ENCODE results near the gene SBF2.

The SBF2 gene

DNA sequence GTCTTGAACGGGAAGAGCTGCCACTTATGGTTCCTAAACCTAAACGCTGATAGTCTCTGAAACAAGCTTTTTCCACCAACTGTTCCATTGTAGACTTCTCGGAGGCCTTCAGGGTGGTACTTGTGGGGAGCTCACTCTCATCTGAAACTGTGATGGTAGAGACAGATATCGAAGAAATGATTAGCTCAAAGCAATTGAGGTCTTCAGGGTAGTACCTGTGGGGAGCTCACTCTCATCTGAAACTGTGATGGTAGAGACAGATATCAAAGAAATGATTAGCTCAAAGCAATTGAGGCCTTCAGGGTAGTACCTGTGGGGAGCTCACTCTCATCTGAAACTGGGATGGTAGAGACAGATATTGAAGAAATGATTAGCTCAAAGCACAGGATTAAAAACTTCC, 454.5 kb downstream of the SBF2 start:
- H3K36me3 ChIP-seq (ENCODE audit: low read length) = no peaks in the 10 kb centered on the region

DNA sequence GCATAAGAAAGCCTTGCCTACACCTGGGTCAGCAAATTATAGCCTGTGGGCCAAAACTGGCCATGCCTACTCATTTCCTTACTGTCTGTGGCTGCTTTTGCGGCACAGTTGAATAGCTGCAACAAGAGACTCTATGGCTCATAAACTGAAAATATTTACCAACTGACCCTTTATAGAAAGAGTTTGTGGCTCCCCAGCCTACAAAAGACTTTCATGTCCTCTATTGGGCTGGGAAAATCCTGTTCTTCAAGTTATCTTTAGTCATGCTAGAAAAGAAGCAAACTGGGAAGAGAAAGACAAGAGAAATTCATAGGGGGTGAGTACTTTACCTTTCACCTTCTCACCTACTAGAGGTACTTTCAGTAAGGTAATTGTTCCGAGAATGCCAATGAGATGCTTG, 455.1 kb downstream of the SBF2 start:
- no peaks in the 10 kb centered on the region for H3K9me3 ChIP-seq (ENCODE audit: insufficient read depth, low read length)
- no peaks in the 10 kb centered on the region for H3F3A ChIP-seq (ENCODE audit: insufficient read depth)
- H4K20me1 ChIP-seq (ENCODE audit: low read depth, low read length) = no peaks in the 10 kb centered on the region
- H3K4me3 ChIP-seq (ENCODE audit: insufficient read depth, low read length, poor library complexity, severe bottlenecking) = no peak overlapping the region
- no peak overlapping the region for H3K4me2 ChIP-seq (ENCODE audit: low read depth, low read length, poor library complexity, severe bottlenecking)
- no peaks in the 10 kb centered on the region for H3K36me3 ChIP-seq (ENCODE audit: low read length)
- H3K9ac ChIP-seq (ENCODE audit: low read length) = no peak overlapping the region
- H3K27ac ChIP-seq (ENCODE audit: low read depth, low read length) = no peak overlapping the region
- H3K79me2 ChIP-seq (ENCODE audit: insufficient read depth, low read length) = no peaks in the 10 kb centered on the region
- no peaks in the 10 kb centered on the region for H3K27me3 ChIP-seq (ENCODE audit: low read length)
- TF ChIP-seq EZH2phosphoT487 (conservative IDR thresholded peaks at IDR 0.05; ENCODE audit: low read length) = no peak
- TF ChIP-seq, protein P1, sequence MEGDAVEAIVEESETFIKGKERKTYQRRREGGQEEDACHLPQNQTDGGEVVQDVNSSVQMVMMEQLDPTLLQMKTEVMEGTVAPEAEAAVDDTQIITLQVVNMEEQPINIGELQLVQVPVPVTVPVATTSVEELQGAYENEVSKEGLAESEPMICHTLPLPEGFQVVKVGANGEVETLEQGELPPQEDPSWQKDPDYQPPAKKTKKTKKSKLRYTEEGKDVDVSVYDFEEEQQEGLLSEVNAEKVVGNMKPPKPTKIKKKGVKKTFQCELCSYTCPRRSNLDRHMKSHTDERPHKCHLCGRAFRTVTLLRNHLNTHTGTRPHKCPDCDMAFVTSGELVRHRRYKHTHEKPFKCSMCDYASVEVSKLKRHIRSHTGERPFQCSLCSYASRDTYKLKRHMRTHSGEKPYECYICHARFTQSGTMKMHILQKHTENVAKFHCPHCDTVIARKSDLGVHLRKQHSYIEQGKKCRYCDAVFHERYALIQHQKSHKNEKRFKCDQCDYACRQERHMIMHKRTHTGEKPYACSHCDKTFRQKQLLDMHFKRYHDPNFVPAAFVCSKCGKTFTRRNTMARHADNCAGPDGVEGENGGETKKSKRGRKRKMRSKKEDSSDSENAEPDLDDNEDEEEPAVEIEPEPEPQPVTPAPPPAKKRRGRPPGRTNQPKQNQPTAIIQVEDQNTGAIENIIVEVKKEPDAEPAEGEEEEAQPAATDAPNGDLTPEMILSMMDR (IDR thresholded peaks at IDR 0.05; ENCODE audit: insufficient read depth, low read length, poor library complexity, severe bottlenecking) = no peak
- H3K9me2 ChIP-seq (replicated peaks; ENCODE audit: insufficient read depth, low read length) = no peaks in the 10 kb centered on the region
- H2AFZ ChIP-seq (ENCODE audit: low read depth, low read length, severe bottlenecking) = no peak overlapping the region

More for the DNA sequence above, 454.5 kb downstream of the SBF2 start:
- Histone ChIP-seq H3K4me3 (ENCODE audit: insufficient read depth, low read length, poor library complexity, severe bottlenecking) (no peak overlapping the region), H3K9me2 (replicated peaks; ENCODE audit: insufficient read depth, low read length) (no peaks in the 10 kb centered on the region), H3K4me2 (ENCODE audit: low read depth, low read length, poor library complexity, severe bottlenecking) (no peak overlapping the region), H3K9ac (ENCODE audit: low read length) (no peak overlapping the region), H3K79me2 (ENCODE audit: insufficient read depth, low read length) (no peaks in the 10 kb centered on the region), H3K9me3 (ENCODE audit: insufficient read depth, low read length) (no peaks in the 10 kb centered on the region), H4K20me1 (ENCODE audit: low read depth, low read length) (no peaks in the 10 kb centered on the region), H3F3A (ENCODE audit: insufficient read depth) (no peaks in the 10 kb centered on the region), H2AFZ (ENCODE audit: low read depth, low read length, severe bottlenecking) (no peak overlapping the region), H3K27ac (ENCODE audit: low read depth, low read length) (no peak overlapping the region), H3K27me3 (ENCODE audit: low read length) (no peaks in the 10 kb centered on the region)
- TF ChIP-seq EZH2phosphoT487 (conservative IDR thresholded peaks at IDR 0.05; ENCODE audit: low read length) = no peak
- TF ChIP-seq, protein P1 (IDR thresholded peaks at IDR 0.05; ENCODE audit: insufficient read depth, low read length, poor library complexity, severe bottlenecking) = no peak

DNA sequence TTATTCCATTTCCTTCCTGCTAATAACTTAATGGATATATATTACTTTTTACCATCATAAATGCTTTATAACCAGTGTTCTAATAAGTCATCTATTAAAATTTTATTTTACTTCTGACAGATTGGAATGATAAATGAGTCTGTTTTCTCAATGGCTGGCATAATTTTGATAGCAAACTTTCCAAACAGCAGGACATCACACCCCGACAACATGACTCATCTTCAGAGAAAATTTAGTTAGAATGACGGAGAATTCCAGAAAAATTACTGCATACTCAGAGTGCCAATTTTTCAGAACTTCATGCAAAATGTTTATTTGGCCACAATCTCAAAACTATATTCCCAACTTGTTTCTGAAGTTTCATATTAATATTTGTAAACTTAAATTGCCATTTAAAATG, 455.8 kb downstream of the SBF2 start:
- H3K9ac ChIP-seq (ENCODE audit: low read length) = no peak overlapping the region
- no peaks in the 10 kb centered on the region for H3K9me3 ChIP-seq (ENCODE audit: insufficient read depth, low read length)
- no peak overlapping the region for H3K4me3 ChIP-seq (ENCODE audit: insufficient read depth, low read length, poor library complexity, severe bottlenecking)
- H3K36me3 ChIP-seq (ENCODE audit: low read length) = no peaks in the 10 kb centered on the region
- H3K27me3 ChIP-seq (ENCODE audit: low read length) = no peaks in the 10 kb centered on the region
- H3K4me2 ChIP-seq (ENCODE audit: low read depth, low read length, poor library complexity, severe bottlenecking) = no peak overlapping the region
- H3K79me2 ChIP-seq (ENCODE audit: insufficient read depth, low read length) = no peaks in the 10 kb centered on the region
- no peak overlapping the region for H3K27ac ChIP-seq (ENCODE audit: low read depth, low read length)
- TF ChIP-seq, protein P1 (IDR thresholded peaks at IDR 0.05; ENCODE audit: insufficient read depth, low read length, poor library complexity, severe bottlenecking) = no peak
- no peak for TF ChIP-seq EZH2phosphoT487 (conservative IDR thresholded peaks at IDR 0.05; ENCODE audit: low read length)
- no peaks in the 10 kb centered on the region for H3K9me2 ChIP-seq (replicated peaks; ENCODE audit: insufficient read depth, low read length)
- no peaks in the 10 kb centered on the region for H4K20me1 ChIP-seq (ENCODE audit: low read depth, low read length)
- H3F3A ChIP-seq (ENCODE audit: insufficient read depth) = no peaks in the 10 kb centered on the region
- no peak overlapping the region for H2AFZ ChIP-seq (ENCODE audit: low read depth, low read length, severe bottlenecking)

Measured in SU-DHL-6 (cell line).